ENCODE data around the gene CFAP74.

CFAP74 gene

DNA sequence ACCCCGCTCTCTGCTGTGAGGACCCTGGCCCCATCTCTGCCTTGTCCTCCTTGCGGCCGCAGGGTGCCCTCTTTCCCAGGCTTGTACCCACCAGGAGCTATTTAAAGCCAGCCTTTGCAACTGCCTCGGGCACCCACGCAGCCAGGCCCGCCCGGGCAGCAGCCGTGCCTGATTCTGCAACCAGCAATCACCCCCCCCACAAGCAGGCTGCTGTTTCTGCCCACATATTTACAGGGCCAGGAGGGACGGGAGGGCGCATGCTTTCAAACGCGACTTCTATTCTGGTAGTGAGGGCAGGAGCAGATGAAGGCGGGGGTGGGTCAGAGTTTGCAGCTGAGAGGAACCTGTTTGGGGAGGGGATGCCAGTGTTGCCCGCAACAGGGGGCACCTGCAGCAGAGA is 29.2 kb upstream of the CFAP74 start:
- H3K27ac ChIP-seq (ENCODE audit: low read length), result no peak overlapping the region
- DNase-seq, result no peak
- no peak overlapping the region for H3K9ac ChIP-seq (ENCODE audit: low read depth, low read length)
- no peak overlapping the region for H3K4me2 ChIP-seq (ENCODE audit: insufficient read depth, low read length)
- no peaks in the 10 kb centered on the region; the same call in 1 of the 2 replicates for H4K20me1 ChIP-seq (ENCODE audit: insufficient read depth, low read length)
- TF ChIP-seq EZH2 (IDR thresholded peaks at IDR 0.05; ENCODE audit: borderline replicate concordance, low read depth, low read length, severe bottlenecking) (no peak), CTCF (IDR thresholded peaks at IDR 0.05; ENCODE audit: borderline replicate concordance, extremely low read depth, low read length, poor library complexity, severe bottlenecking) (no peak)
- H3K4me1 ChIP-seq (ENCODE audit: insufficient read depth, low read length), result no peaks in the 10 kb centered on the region
- no peak overlapping the region for H3K4me3 ChIP-seq (ENCODE audit: low read depth in 1 of 2, low read length in 2 of 2)
- no peaks in the 10 kb centered on the region for H3K36me3 ChIP-seq (ENCODE audit: insufficient read depth, low read length)
- no peaks in the 10 kb centered on the region for H3K9me3 ChIP-seq (ENCODE audit: insufficient read depth, low read length, severe bottlenecking)
- ATAC-seq (ENCODE audit: insufficient read depth, low read depth), result no peak
- no peaks in the 10 kb centered on the region for H3K79me2 ChIP-seq (ENCODE audit: insufficient read depth, low read length)
- no peaks in the 10 kb centered on the region for H3K27me3 ChIP-seq (ENCODE audit: insufficient read depth, low read length, poor library complexity)
- no peak overlapping the region for H2AFZ ChIP-seq (ENCODE audit: low read depth, low read length)

GRCh38 chr1:2031546-2032540 is 28.3 kb upstream of the CFAP74 start:
- Histone ChIP-seq H3K4me3 (ENCODE audit: low read depth in 1 of 2, low read length in 2 of 2) (no peak overlapping the region), H3K36me3 (ENCODE audit: insufficient read depth, low read length) (no peaks in the 10 kb centered on the region), H3K9ac (ENCODE audit: low read depth, low read length) (no peak overlapping the region), H3K9me3 (ENCODE audit: insufficient read depth, low read length, severe bottlenecking) (no peaks in the 10 kb centered on the region), H3K27me3 (ENCODE audit: insufficient read depth, low read length, poor library complexity) (no peaks in the 10 kb centered on the region), H3K27ac (ENCODE audit: low read length) (no peak overlapping the region), H3K79me2 (ENCODE audit: insufficient read depth, low read length) (no peaks in the 10 kb centered on the region), H3K4me2 (ENCODE audit: insufficient read depth, low read length) (no peak overlapping the region), H3K4me1 (ENCODE audit: insufficient read depth, low read length) (peaks cover under 1% of the 10 kb centered on the region; the same call in 1 of the 2 replicates), H2AFZ (ENCODE audit: low read depth, low read length) (no peak overlapping the region), H4K20me1 (ENCODE audit: insufficient read depth, low read length) (no peaks in the 10 kb centered on the region; the same call in 1 of the 2 replicates)
- DNase-seq (no peak), ATAC-seq (ENCODE audit: insufficient read depth, low read depth) (no peak)
- TF ChIP-seq EZH2 (IDR thresholded peaks at IDR 0.05; ENCODE audit: borderline replicate concordance, low read depth, low read length, severe bottlenecking), result no peak
- TF ChIP-seq CTCF (IDR thresholded peaks at IDR 0.05; ENCODE audit: borderline replicate concordance, extremely low read depth, low read length, poor library complexity, severe bottlenecking), result no peak

- Histone ChIP-seq H3K27ac (ENCODE audit: low read length) (no peak overlapping the region), H3K4me3 (ENCODE audit: low read depth in 1 of 2, low read length in 2 of 2) (no peak overlapping the region), H3K36me3 (ENCODE audit: insufficient read depth, low read length) (no peaks in the 10 kb centered on the region), H3K9me3 (ENCODE audit: insufficient read depth, low read length, severe bottlenecking) (no peaks in the 10 kb centered on the region), H2AFZ (ENCODE audit: low read depth, low read length) (no peak overlapping the region), H3K27me3 (ENCODE audit: insufficient read depth, low read length, poor library complexity) (no peaks in the 10 kb centered on the region), H3K9ac (ENCODE audit: low read depth, low read length) (no peak overlapping the region), H3K4me1 (ENCODE audit: insufficient read depth, low read length) (peaks cover 16% of the 10 kb centered on the region), H4K20me1 (ENCODE audit: insufficient read depth, low read length) (no peaks in the 10 kb centered on the region; the same call in 1 of the 2 replicates), H3K4me2 (ENCODE audit: insufficient read depth, low read length) (no peak overlapping the region), H3K79me2 (ENCODE audit: insufficient read depth, low read length) (no peaks in the 10 kb centered on the region)
- DNase-seq (no peak), ATAC-seq (ENCODE audit: insufficient read depth, low read depth) (no peak)
- TF ChIP-seq CTCF (IDR thresholded peaks at IDR 0.05; ENCODE audit: borderline replicate concordance, extremely low read depth, low read length, poor library complexity, severe bottlenecking) (no peak), EZH2 (IDR thresholded peaks at IDR 0.05; ENCODE audit: borderline replicate concordance, low read depth, low read length, severe bottlenecking) (no peak)
Measured at GRCh38 chr1:2030076-2030871, 26.7 kb upstream of the CFAP74 start.

Data from DND-41 (cell line).